Measurements from ENCODE around the gene CNTNAP2. TPM values are rescaled to one million over a fixed set of nuclear protein-coding genes. Genes with fewer than 3 reads are reported as not detected.

CNTNAP2 gene
- total RNA-seq, 2 experiments from 2014 or later, result 0.14 TPM; not detected in 1

DNA sequence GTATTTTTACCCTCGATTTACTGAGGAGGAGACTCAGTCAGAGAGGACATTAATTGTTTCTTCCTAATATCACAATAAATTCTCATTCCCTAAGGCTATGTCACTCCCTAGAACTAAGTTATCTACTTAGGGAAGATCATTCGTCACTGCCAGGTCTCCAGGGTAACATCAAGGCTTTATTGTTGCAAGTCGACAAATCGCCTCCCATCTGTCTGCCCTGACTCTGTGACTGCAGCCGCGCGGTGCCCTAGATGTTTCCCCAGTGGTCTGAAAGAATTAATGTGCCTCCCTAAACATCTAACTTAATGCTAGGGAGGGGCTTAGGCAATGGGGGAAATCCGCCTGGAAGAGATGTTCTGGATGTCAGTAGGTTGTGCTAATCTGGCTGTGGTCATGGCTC lies 1915.2 kb downstream of the CNTNAP2 start:
- DNase-seq, result no peak
- intact Hi-C loops (cut with micrococcal nuclease), result no loop called here
- no peak overlapping the region for H3K4me3 Mint-ChIP-seq
- no peaks in the 10 kb centered on the region for H3K27me3 Mint-ChIP-seq (ENCODE audit: low read depth)
- no peaks in the 10 kb centered on the region for H3K4me1 Mint-ChIP-seq (ENCODE audit: low read depth)
- no peak overlapping the region for H3K27ac Mint-ChIP-seq
- H3K36me3 Mint-ChIP-seq (ENCODE audit: low read depth), result no peaks in the 10 kb centered on the region
- no peaks in the 10 kb centered on the region for H3K9me3 Mint-ChIP-seq
- CTCF ChIA-PET, result no interaction called here

DNA sequence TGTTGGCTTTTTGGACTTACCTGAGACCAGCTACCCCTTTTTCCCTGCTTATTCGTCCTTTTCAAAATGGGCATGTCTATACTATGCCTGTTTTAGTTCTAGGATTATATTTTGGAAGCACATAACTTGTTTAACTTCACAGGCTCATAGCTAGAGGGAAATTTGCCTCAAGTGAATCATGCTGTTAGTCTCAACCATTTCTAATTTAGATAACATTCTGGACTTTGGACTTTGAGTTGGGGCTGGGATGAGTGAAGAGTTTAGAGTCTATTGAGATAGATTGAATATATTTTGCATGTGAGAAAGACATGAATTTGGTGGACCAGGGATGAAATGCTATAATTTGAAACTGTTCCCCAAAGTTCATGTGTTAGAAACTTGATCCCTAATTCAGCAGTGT lies 1919.3 kb downstream of the CNTNAP2 start:
- CTCF ChIA-PET, result no interaction called here
- no peaks in the 10 kb centered on the region for H3K4me1 Mint-ChIP-seq (ENCODE audit: low read depth)
- no peak overlapping the region for H3K4me3 Mint-ChIP-seq
- H3K27me3 Mint-ChIP-seq (ENCODE audit: low read depth), result no peaks in the 10 kb centered on the region
- no peak for DNase-seq
- no peaks in the 10 kb centered on the region for H3K9me3 Mint-ChIP-seq
- H3K36me3 Mint-ChIP-seq (ENCODE audit: low read depth), result no peaks in the 10 kb centered on the region
- H3K27ac Mint-ChIP-seq, result no peak overlapping the region
- intact Hi-C loops (cut with micrococcal nuclease), result no loop called here

DNA sequence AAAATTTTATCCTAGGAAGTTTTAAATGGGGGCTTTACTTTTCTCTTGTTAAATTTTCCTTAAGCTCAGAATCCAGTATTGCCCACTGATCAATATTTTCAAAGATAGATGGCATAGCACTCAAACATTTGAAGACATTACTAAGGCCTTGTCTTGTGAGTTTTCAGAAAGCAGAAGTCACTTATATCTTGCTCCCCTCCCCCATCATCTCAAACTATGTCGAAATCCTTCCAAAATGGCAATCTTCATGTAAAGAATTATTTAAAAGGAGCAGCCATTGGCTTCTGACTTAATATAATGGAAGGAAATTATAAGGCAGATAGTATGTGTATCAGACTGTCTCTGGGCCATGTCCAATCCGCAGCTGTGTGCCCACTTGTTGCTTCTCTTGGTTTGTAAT lies 1920.4 kb downstream of the CNTNAP2 start:
- no peak overlapping the region for H3K4me3 Mint-ChIP-seq
- intact Hi-C loops (cut with micrococcal nuclease), result no loop called here
- no peaks in the 10 kb centered on the region for H3K4me1 Mint-ChIP-seq (ENCODE audit: low read depth)

DNA sequence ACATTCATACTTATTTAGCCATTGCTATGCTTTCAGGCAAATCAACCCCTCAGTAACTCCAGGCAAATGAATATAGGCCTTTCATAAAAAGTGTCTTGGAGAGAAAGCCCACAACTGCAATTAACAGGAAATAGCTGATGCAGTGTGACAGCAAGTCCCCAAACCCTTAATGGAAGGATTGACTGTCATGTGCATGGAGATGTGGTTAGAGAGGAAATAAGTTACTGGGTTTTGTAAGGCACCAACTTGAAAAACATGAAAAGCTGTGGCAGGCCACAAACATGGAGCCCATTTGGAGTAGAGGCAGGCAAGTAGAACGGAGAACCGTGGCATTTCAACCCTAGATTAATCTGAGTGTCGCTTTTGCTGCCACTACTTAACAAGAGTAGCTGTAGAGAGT lies 1924.6 kb downstream of the CNTNAP2 start:
- no peaks in the 10 kb centered on the region for H3K36me3 Mint-ChIP-seq (ENCODE audit: low read depth)
- no peaks in the 10 kb centered on the region for H3K4me1 Mint-ChIP-seq (ENCODE audit: low read depth)
- intact Hi-C loops (cut with micrococcal nuclease), result no loop called here
- H3K4me3 Mint-ChIP-seq, result no peak overlapping the region
- no peaks in the 10 kb centered on the region for H3K27me3 Mint-ChIP-seq (ENCODE audit: low read depth)
- CTCF ChIA-PET, result no interaction called here
- H3K9me3 Mint-ChIP-seq, result no peaks in the 10 kb centered on the region
- DNase-seq, result no peak
- H3K27ac Mint-ChIP-seq, result no peak overlapping the region

More for the DNA sequence above, 1920.4 kb downstream of the CNTNAP2 start:
- Mint-ChIP-seq H3K27ac (no peak overlapping the region), H3K27me3 (ENCODE audit: low read depth) (no peaks in the 10 kb centered on the region), H3K9me3 (no peaks in the 10 kb centered on the region), H3K36me3 (ENCODE audit: low read depth) (no peaks in the 10 kb centered on the region)
- CTCF ChIA-PET, result no interaction called here
- no peak for DNase-seq

DNA sequence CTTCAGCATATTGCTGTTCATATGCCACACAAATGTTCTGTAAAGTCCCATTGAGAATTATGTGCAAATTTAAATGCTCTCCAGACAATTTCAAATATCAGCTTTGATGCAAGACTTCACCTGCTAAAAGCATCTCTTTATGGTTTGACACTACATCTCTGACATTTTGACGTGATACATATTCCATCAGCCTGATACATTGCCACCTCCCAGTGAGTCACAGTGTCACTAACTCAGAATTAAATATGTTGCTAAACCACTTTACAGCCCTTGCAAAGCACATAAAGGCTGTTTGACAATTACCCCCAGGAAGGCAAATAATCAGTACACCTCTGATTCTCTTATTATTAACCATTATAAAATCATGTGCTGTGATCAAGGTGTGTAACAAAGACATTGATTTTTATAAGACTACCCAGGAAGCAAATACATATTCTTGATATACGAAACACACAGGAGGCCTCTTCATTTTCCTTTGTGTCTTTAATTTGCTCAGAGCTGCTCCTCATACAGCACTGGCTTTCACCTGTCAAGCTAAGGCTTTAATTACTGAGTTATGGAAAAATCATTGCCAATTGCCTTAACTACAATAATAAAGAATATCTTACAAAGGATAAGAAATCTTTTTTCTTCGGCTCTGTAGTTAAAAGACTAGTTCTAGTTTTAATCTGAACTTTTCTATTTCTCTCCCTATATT lies 1926.5 kb downstream of the CNTNAP2 start:
- no peak for DNase-seq
- H3K27me3 Mint-ChIP-seq (ENCODE audit: low read depth), result no peaks in the 10 kb centered on the region
- CTCF ChIA-PET, result interaction anchor here (1.0 kb wide), 1 partner anchor 199 kb away, joined by 3 read pairs; no protein-coding TSS in a partner anchor
- intact Hi-C loops (cut with micrococcal nuclease), result no loop called here
- H3K36me3 Mint-ChIP-seq (ENCODE audit: low read depth), result no peaks in the 10 kb centered on the region
- no peak overlapping the region for H3K4me3 Mint-ChIP-seq
- no peaks in the 10 kb centered on the region for H3K4me1 Mint-ChIP-seq (ENCODE audit: low read depth)
- no peaks in the 10 kb centered on the region for H3K9me3 Mint-ChIP-seq
- H3K27ac Mint-ChIP-seq, result no peak overlapping the region

DNA sequence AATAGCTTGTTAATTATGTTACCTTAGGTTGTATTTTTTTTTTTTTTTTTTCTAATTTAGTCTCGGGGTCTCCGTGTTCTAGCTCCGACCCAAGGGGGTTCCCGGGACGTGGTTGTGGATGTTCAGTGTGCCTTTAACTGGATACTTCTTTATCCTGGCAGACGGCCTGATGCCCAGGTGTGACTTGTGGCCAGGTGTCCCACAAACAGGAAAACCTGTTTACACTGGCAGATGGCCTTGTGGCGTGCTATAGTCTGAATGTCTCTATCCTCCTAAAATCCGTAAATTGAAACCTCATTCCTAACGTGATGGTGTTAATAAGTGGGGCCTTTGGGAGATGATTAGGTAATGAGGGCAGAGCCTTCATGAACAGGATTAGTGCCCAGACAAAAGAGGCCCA lies 1927.6 kb downstream of the CNTNAP2 start:
- no peaks in the 10 kb centered on the region for H3K36me3 Mint-ChIP-seq (ENCODE audit: low read depth)
- intact Hi-C loops (cut with micrococcal nuclease), result no loop called here
- no peaks in the 10 kb centered on the region for H3K27me3 Mint-ChIP-seq (ENCODE audit: low read depth)
- no peaks in the 10 kb centered on the region for H3K9me3 Mint-ChIP-seq
- H3K4me3 Mint-ChIP-seq, result no peak overlapping the region
- no peak for DNase-seq
- H3K4me1 Mint-ChIP-seq (ENCODE audit: low read depth), result no peaks in the 10 kb centered on the region
- no peak overlapping the region for H3K27ac Mint-ChIP-seq
- CTCF ChIA-PET, result no interaction called here

DNA sequence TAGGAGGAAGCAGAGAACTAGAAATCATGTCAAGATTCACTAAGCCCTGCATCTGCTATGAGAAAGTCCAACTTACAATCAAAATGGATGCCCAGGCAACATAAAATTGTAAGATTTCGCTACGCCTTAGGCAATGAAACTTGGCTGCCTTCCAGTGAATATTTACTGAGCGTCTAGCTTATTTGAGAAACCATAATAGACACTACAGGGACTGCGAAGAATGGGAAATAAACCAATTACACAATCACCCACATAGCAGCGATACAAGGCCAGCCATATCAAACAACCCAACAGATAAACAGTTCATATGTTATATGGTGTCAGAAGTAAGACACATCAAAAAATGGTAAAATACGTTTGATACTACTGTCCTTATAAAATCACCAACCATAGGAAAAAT lies 1928.9 kb downstream of the CNTNAP2 start:
- Mint-ChIP-seq H3K4me1 (ENCODE audit: low read depth) (no peaks in the 10 kb centered on the region), H3K27ac (no peak overlapping the region), H3K4me3 (no peak overlapping the region), H3K9me3 (no peaks in the 10 kb centered on the region), H3K27me3 (ENCODE audit: low read depth) (no peaks in the 10 kb centered on the region), H3K36me3 (ENCODE audit: low read depth) (no peaks in the 10 kb centered on the region)
- no peak for DNase-seq
- CTCF ChIA-PET, result no interaction called here
- intact Hi-C loops (cut with micrococcal nuclease), result no loop called here

DNA sequence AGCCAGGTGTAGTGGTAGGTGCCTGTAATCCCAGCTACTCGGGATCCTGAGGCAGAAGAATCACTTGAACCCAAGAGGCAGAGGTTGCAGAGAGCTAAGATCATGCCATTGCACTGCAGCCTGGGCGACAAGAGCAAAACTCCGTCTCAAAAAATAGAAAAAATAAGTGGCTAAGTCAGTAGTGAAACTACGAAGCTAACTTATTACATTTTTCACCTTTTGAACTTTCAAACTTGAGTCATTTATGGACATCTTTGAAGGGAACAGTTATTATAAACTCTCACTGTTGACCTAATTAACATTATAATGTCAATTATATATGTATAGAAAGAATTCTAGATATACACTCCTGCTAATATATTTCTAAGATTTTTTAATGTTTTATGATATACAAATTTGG lies 1932.5 kb downstream of the CNTNAP2 start:
- Mint-ChIP-seq H3K27ac (no peak overlapping the region), H3K27me3 (ENCODE audit: low read depth) (no peaks in the 10 kb centered on the region), H3K36me3 (ENCODE audit: low read depth) (no peaks in the 10 kb centered on the region), H3K4me1 (ENCODE audit: low read depth) (no peaks in the 10 kb centered on the region), H3K9me3 (no peaks in the 10 kb centered on the region), H3K4me3 (no peak overlapping the region)
- no peak for DNase-seq
- CTCF ChIA-PET, result no interaction called here
- intact Hi-C loops (cut with micrococcal nuclease), result no loop called here

DNA sequence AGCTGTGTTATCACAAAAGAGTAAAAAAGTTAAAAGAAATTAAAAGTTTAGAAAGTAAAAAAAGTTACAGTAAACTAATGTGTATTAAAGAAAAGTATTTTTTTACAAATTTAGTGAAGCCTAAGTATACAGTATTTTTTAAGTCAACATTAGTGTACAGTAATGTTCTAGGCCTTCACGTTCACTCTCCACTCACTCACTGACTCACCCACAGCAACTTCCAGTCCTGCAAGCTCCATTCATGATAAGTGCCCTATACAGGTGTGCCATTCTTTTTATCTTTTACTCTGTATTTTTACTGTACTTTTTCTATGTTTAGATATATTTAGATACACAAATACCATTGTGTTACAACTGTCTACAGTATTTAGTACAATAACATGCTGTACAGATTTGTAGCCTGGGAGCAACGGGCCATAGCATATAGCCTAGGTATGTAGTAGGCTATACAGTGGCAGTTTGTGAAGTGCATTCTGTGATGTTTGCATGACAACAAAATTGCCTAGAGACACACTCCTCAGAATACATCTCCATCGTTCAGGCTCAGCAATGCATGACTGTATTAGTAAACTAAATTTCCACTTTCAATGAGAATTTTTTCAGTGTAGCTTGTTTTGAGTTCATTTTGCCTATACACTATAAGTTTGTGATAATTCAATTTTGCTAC lies 1934.0 kb downstream of the CNTNAP2 start:
- DNase-seq, result no peak
- Mint-ChIP-seq H3K4me3 (no peak overlapping the region), H3K9me3 (no peaks in the 10 kb centered on the region), H3K27ac (no peak overlapping the region), H3K4me1 (ENCODE audit: low read depth) (no peaks in the 10 kb centered on the region), H3K36me3 (ENCODE audit: low read depth) (no peaks in the 10 kb centered on the region), H3K27me3 (ENCODE audit: low read depth) (no peaks in the 10 kb centered on the region)
- intact Hi-C loops (cut with micrococcal nuclease), result no loop called here
- CTCF ChIA-PET, result no interaction called here

DNA sequence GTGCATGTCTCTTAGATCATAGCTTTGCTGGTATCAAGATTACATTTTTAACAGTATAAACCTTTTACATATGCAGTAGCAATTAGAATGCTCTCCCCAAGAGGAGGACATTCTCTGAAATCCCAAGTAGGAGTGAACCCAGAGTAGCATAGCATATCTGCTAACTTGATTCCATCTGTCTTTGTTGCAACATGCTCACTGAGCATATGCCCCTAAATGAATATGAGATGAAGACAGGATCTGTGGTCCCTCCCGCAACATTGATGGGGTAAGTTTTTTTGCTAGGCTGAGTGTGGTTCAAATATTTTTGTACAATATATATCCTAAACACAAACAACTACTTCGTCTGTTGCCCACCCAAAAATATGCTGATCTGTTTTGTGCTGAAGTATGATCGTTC lies 1939.8 kb downstream of the CNTNAP2 start:
- no peak overlapping the region for H3K27ac Mint-ChIP-seq
- intact Hi-C loops (cut with micrococcal nuclease), result no loop called here
- no peak for DNase-seq
- no peaks in the 10 kb centered on the region for H3K9me3 Mint-ChIP-seq
- H3K36me3 Mint-ChIP-seq (ENCODE audit: low read depth), result no peaks in the 10 kb centered on the region
- no peaks in the 10 kb centered on the region for H3K27me3 Mint-ChIP-seq (ENCODE audit: low read depth)
- no peaks in the 10 kb centered on the region for H3K4me1 Mint-ChIP-seq (ENCODE audit: low read depth)
- no peak overlapping the region for H3K4me3 Mint-ChIP-seq
- CTCF ChIA-PET, result no interaction called here

DNA sequence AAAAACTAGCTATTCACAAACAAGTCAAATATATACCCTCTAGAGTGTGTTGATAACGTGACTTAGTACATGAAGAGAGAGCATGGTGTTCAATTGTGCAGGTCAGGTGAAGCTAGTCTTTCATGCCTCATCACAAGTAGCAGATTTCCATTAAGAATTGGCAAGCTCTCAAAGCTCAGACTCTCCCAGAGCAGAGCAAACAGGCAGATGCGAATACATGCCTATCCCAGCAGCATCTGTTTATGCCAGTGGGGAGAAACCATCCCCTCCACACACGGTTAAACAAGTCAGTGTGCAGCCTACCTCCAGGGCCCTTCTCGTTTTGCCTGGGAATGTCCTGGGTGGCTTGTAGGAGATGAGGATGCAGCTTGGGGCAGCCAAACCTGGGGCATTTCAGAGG lies 1941.5 kb downstream of the CNTNAP2 start:
- Mint-ChIP-seq H3K9me3 (no peaks in the 10 kb centered on the region), H3K4me1 (ENCODE audit: low read depth) (no peaks in the 10 kb centered on the region), H3K27ac (no peak overlapping the region), H3K27me3 (ENCODE audit: low read depth) (no peaks in the 10 kb centered on the region), H3K4me3 (no peak overlapping the region), H3K36me3 (ENCODE audit: low read depth) (no peaks in the 10 kb centered on the region)
- intact Hi-C loops (cut with micrococcal nuclease), result no loop called here
- no peak for DNase-seq
- CTCF ChIA-PET, result no interaction called here

DNA sequence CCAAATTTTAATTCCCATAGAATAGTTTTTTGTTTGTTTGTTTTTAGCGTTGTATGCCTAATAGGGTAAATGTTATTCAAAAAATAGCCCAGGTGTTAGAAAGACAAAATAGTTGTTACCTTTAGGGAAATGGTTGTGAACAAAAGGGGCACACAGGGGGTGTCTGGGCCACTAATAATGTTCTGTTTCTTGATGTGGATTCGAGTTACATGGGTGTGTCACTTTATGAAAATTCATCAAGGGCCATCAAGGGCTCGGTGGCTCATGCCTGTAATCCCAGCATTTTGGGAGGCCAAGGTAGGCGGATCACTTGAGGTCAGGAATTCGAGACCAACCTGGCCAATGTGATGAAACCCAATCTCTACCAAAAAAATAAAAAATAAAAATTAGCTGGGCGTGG lies 1942.2 kb downstream of the CNTNAP2 start:
- no peaks in the 10 kb centered on the region for H3K4me1 Mint-ChIP-seq (ENCODE audit: low read depth)
- no peaks in the 10 kb centered on the region for H3K27me3 Mint-ChIP-seq (ENCODE audit: low read depth)
- intact Hi-C loops (cut with micrococcal nuclease), result no loop called here
- H3K9me3 Mint-ChIP-seq, result no peaks in the 10 kb centered on the region
- H3K36me3 Mint-ChIP-seq (ENCODE audit: low read depth), result no peaks in the 10 kb centered on the region
- DNase-seq, result no peak
- H3K27ac Mint-ChIP-seq, result no peak overlapping the region
- H3K4me3 Mint-ChIP-seq, result no peak overlapping the region
- CTCF ChIA-PET, result no interaction called here

DNA sequence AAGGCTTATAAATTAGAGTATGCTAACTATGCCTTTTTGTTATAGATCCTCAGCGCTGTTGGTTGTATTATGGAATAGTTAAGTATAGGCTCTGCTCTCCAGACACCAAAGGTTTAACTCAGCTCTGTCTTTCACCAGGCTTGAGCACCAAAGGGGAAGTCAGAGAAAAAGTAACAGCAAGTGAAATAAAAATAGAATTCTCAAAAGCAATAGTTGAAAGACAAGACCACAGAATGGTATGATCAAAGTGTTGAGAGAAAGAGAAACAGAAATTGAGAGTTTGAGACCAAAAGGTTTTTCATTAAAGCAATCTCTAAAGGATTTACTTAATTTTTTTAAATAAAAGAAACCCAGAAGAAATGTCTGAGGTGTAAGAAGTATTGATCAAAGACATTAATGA lies 1944.1 kb downstream of the CNTNAP2 start:
- H3K9me3 Mint-ChIP-seq, result no peaks in the 10 kb centered on the region
- no peaks in the 10 kb centered on the region for H3K4me1 Mint-ChIP-seq (ENCODE audit: low read depth)
- H3K36me3 Mint-ChIP-seq (ENCODE audit: low read depth), result no peaks in the 10 kb centered on the region
- no peak for DNase-seq
- no peak overlapping the region for H3K27ac Mint-ChIP-seq
- no peaks in the 10 kb centered on the region for H3K27me3 Mint-ChIP-seq (ENCODE audit: low read depth)
- intact Hi-C loops (cut with micrococcal nuclease), result no loop called here
- H3K4me3 Mint-ChIP-seq, result no peak overlapping the region
- CTCF ChIA-PET, result no interaction called here
